ENCODE data around the gene PRKG1. TPM values are rescaled to one million over a fixed set of nuclear protein-coding genes. Genes with fewer than 3 reads are reported as not detected.

PRKG1 gene
- total and polyA plus RNA-seq, 2 of the 8 experiments (the other 6 are each of a cell fraction or from before 2014, with no cell fraction given), result 4.2 to 15.2 TPM

DNA sequence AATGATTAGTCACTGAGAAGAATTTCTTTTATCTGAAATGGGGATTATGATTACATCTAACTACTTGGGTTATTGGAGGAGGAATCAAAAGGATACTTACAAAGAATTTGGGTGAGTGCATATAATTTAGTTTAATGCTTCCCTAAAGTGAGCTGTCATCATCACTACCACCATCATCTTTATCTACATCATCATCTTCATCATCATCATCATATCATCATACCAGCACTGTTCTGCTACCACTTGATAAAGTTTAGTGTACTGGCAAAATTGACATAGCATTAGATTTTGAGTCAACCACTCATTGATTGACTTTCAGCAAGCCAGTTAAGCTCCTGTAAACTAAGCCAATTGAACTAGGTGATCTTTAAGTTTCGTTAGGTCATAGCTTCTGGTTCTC lies 994.2 kb downstream of the PRKG1 start:
- H3K79me1 ChIP-seq (ENCODE audit: low read depth, low read length), result no peaks in the 10 kb centered on the region
- no peak for FAIRE-seq
- H3K4me2 ChIP-seq (ENCODE audit: insufficient read depth in 1 of 2, low read depth in 2 of 2, low read length in 2 of 2), result no peak overlapping the region
- H3K36me3 ChIP-seq (ENCODE audit: control insufficient read depth in 2 of 4, insufficient read depth in 4 of 4, low read length in 3 of 4), result no peaks in the 10 kb centered on the region
- no peak overlapping the region for H4K5ac ChIP-seq (ENCODE audit: insufficient read length, low read depth, low read length)
- H3K18ac ChIP-seq (ENCODE audit: extremely low read depth, low read length), result no peak overlapping the region
- no peaks in the 10 kb centered on the region for H4K20me1 ChIP-seq (replicated peaks in 1 of 2; ENCODE audit: control insufficient read depth in 1 of 2, insufficient read depth in 2 of 2, low read length in 2 of 2)
- no peak for TF ChIP-seq CEBPB (IDR thresholded peaks at IDR 0.05; ENCODE audit: low read depth, low read length)
- no peak for TF ChIP-seq POLR2A (IDR thresholded peaks at IDR 0.05; ENCODE audit: control extremely low read depth in 1 of 2, low read depth in 2 of 2, low read length in 2 of 2)
- TF ChIP-seq RBBP5 (IDR thresholded peaks at IDR 0.05; ENCODE audit: borderline replicate concordance, low read depth, low read length), result no peak
- TF ChIP-seq GABPA (IDR thresholded peaks at IDR 0.05; ENCODE audit: borderline replicate concordance, insufficient read depth, low read length), result no peak
- TF ChIP-seq POU5F1 (IDR thresholded peaks at IDR 0.05; ENCODE audit: low read depth, low read length), result no peak
- TF ChIP-seq SIRT6 (IDR thresholded peaks at IDR 0.05; ENCODE audit: low read length), result no peak
- TF ChIP-seq TCF12 (IDR thresholded peaks at IDR 0.05; ENCODE audit: low read depth, low read length), result no peak
- no peaks in the 10 kb centered on the region for H3K27me3 ChIP-seq (replicated peaks in 1 of 4; ENCODE audit: control insufficient read depth in 3 of 4, extremely low read depth in 1 of 4, insufficient read depth in 3 of 4, low read length in 3 of 4)
- no peak overlapping the region for H3K9ac ChIP-seq (replicated peaks in 1 of 4; ENCODE audit: extremely low read depth in 1 of 4, low read depth in 3 of 4, low read length in 3 of 4)
- no peak overlapping the region for H4K8ac ChIP-seq (ENCODE audit: extremely low read depth, insufficient read depth, low read length)
- no peak overlapping the region for H2BK5ac ChIP-seq (ENCODE audit: low read depth, low read length)
- H4K91ac ChIP-seq (replicated peaks; ENCODE audit: insufficient read length, low read length), result no peak overlapping the region
- H3K4me1 ChIP-seq (replicated peaks in 1 of 4; ENCODE audit: control insufficient read depth in 3 of 4, insufficient read depth in 4 of 4, low read length in 3 of 4), result no peaks in the 10 kb centered on the region
- no peak overlapping the region for H2BK12ac ChIP-seq (ENCODE audit: low read depth, low read length)
- no peak overlapping the region for H3K14ac ChIP-seq (ENCODE audit: insufficient read length)
- H3K23ac ChIP-seq (ENCODE audit: insufficient read length), result no peak overlapping the region
- H3K9me3 ChIP-seq (ENCODE audit: insufficient read depth in 2 of 2, low read depth in 1 of 2, low read length in 1 of 2), result peaks cover 0 to 2% of the 10 kb centered on the region in 2 experiments; a peak in 1 of 4 replicates
- ChIA-PET CTCF (ENCODE audit: partially characterized antibody) (no interaction called here), POLR2A (ENCODE audit: partially characterized antibody) (interaction anchor here (1.0 to 2.3 kb wide), 2 partner anchors 42 to 46 kb away, joined by 3 to 5 read pairs; no protein-coding TSS in a partner anchor)
- DNase-seq (ENCODE audit: low read depth in 1 of 2, low spot score in 2 of 2), result no peak
- no peaks in the 10 kb centered on the region for H3K23me2 ChIP-seq (ENCODE audit: low read depth, low read length)
- no peak overlapping the region for H2BK20ac ChIP-seq (ENCODE audit: low read length)
- 0% methylated on average over 1 of the region's 1 CpG; no CpG with 5 or more reads in 1 of the 2 experiments for WGBS, 2 experiments (ENCODE audit: extremely low coverage in 1 of 2, insufficient coverage in 1 of 2, insufficient read length in 1 of 2, insufficient replicate concordance in 2 of 2, low coverage in 1 of 2, low lambda C conversion rate in 2 of 2, missing lambda C conversion rate in 1 of 2)
- no peak overlapping the region for H3K4ac ChIP-seq (replicated peaks; ENCODE audit: insufficient read length, low read depth, low read length)
- H3K4me3 ChIP-seq (ENCODE audit: extremely low read depth in 1 of 4, insufficient read depth in 2 of 4, low read depth in 3 of 4, low read length in 4 of 4), result no peak overlapping the region
- no peaks in the 10 kb centered on the region for H3K79me2 ChIP-seq (ENCODE audit: control insufficient read depth in 1 of 2, insufficient read depth in 2 of 2, low read length in 2 of 2)
- H2AFZ ChIP-seq (ENCODE audit: low read length), result no peak overlapping the region
- no peak overlapping the region for H2BK15ac ChIP-seq (ENCODE audit: low read length)
- no peak overlapping the region for H3K27ac ChIP-seq (ENCODE audit: low read depth, low read length)
- no peak overlapping the region for H3K56ac ChIP-seq (replicated peaks; ENCODE audit: insufficient read length, low read depth, low read length)
- H2AK5ac ChIP-seq (ENCODE audit: low read depth, low read length), result no peak overlapping the region
- no peak overlapping the region for H2BK120ac ChIP-seq (replicated peaks; ENCODE audit: low read depth, low read length)

Measured in H1 (cell line).